Neural crest cell (in vitro differentiated cells): ENCODE measurements around the gene PKP4. TPM values are rescaled to one million over a fixed set of nuclear protein-coding genes. Genes with fewer than 3 reads are reported as not detected.

Source experiments
- DNase-seq: peaks from one replicate; pipeline ENCODE4 v3.0.0; 2021; ENCODE audit warnings: low read depth, mixed read lengths, low spot score
- H3K27ac Mint-ChIP-seq: one replicate; pipeline ENCODE4 v1.8.0; 2021; ENCODE audit warnings: mild to moderate bottlenecking, mixed read lengths; ENCODE audit not compliant: unreplicated experiment
- H3K27me3 Mint-ChIP-seq: 2 replicates; pipeline ENCODE4 v1.8.0; 2021; ENCODE audit warnings: low read depth, mild to moderate bottlenecking, mixed read lengths
- H3K36me3 Mint-ChIP-seq: 2 replicates; pipeline ENCODE4 v1.8.0; 2021; ENCODE audit warnings: low read depth, mild to moderate bottlenecking, mixed read lengths
- H3K4me1 Mint-ChIP-seq: 2 replicates; pipeline ENCODE4 v1.8.0; 2021; ENCODE audit warnings: mixed read lengths
- H3K4me3 Mint-ChIP-seq: one replicate; pipeline ENCODE4 v1.8.0; 2021; ENCODE audit warnings: mild to moderate bottlenecking, mixed read lengths
- H3K9me3 Mint-ChIP-seq: 2 replicates; pipeline ENCODE4 v1.8.0; 2021; ENCODE audit warnings: mixed read lengths
- CTCF ChIP-seq: fragments of 200-600 bp; sonication (generic); conservative IDR thresholded peaks from 2 replicates; pipeline ENCODE4 v1.5.0; 2021; ENCODE audit warnings: antibody characterized with exemption, mild to moderate bottlenecking
- total RNA-seq: library from RNA; stranded (reverse); gene quantifications from 2 replicates; pipeline ENCODE4 v1.2.1, GENCODE V29; 2021

Gene PKP4
- total RNA-seq, 1 donor from 2014 or later, result 52.7 TPM

GRCh38 chr2:158489366-158490112, 32.8 kb downstream of the PKP4 start:
- Mint-ChIP-seq H3K27me3 (no peaks in the 10 kb centered on the region), H3K4me3 (no peak overlapping the region), H3K4me1 (peaks cover 42% of the 10 kb centered on the region), H3K27ac (no peak overlapping the region), H3K36me3 (no peaks in the 10 kb centered on the region), H3K9me3 (no peaks in the 10 kb centered on the region)
- no peak for DNase-seq
- TF ChIP-seq CTCF, result no peak

GRCh38 chr2:158491072-158491471, 34.3 kb downstream of the PKP4 start:
- peaks cover 39% of the 10 kb centered on the region for H3K4me1 Mint-ChIP-seq
- TF ChIP-seq CTCF, result no peak
- DNase-seq, result no peak
- H3K36me3 Mint-ChIP-seq, result no peaks in the 10 kb centered on the region
- no peak overlapping the region for H3K27ac Mint-ChIP-seq
- H3K27me3 Mint-ChIP-seq, result no peaks in the 10 kb centered on the region
- H3K9me3 Mint-ChIP-seq, result no peaks in the 10 kb centered on the region
- H3K4me3 Mint-ChIP-seq, result no peak overlapping the region

- Mint-ChIP-seq H3K4me1 (peaks cover 37% of the 10 kb centered on the region), H3K36me3 (no peaks in the 10 kb centered on the region), H3K27me3 (no peaks in the 10 kb centered on the region), H3K9me3 (no peaks in the 10 kb centered on the region), H3K27ac (no peak overlapping the region), H3K4me3 (no peak overlapping the region)
- no peak for DNase-seq
- no peak for TF ChIP-seq CTCF
Observed at GRCh38 chr2:158493458-158493857, 36.7 kb downstream of the PKP4 start.

- Mint-ChIP-seq H3K27me3 (no peaks in the 10 kb centered on the region), H3K4me3 (no peak overlapping the region), H3K27ac (no peak overlapping the region), H3K9me3 (no peaks in the 10 kb centered on the region), H3K4me1 (peaks cover 26% of the 10 kb centered on the region), H3K36me3 (no peaks in the 10 kb centered on the region)
- no peak for DNase-seq
- no peak for TF ChIP-seq CTCF
Observed at GRCh38 chr2:158495175-158495574, 38.4 kb downstream of the PKP4 start.

- H3K27ac Mint-ChIP-seq, result no peak overlapping the region
- H3K4me1 Mint-ChIP-seq, result peaks cover 17% of the 10 kb centered on the region
- DNase-seq, result no peak
- H3K9me3 Mint-ChIP-seq, result no peaks in the 10 kb centered on the region
- H3K36me3 Mint-ChIP-seq, result no peaks in the 10 kb centered on the region
- no peak overlapping the region for H3K4me3 Mint-ChIP-seq
- TF ChIP-seq CTCF, result no peak
- H3K27me3 Mint-ChIP-seq, result no peaks in the 10 kb centered on the region
Observed at GRCh38 chr2:158496986-158497385, 40.2 kb downstream of the PKP4 start.
